GM13977 (cell line): ENCODE results near the gene HSPB1.

Source experiments
- DNase-seq: peaks from one replicate; pipeline ENCODE4 v3.0.0; 2012; ENCODE audit warnings: low spot score
- CTCF ChIP-seq: IDR thresholded peaks from 2 replicates; pipeline ENCODE4 v1.5.1; 2012; ENCODE audit warnings: mild to moderate bottlenecking, control low read depth; ENCODE audit not compliant: insufficient read depth; ENCODE audit errors: extremely low read depth, missing control alignments
- in situ Hi-C: fragments of 300-500 bp; cut with MboI; formaldehyde crosslinking; loops from one replicate; pipeline ENCODE4 v1.12.0; 2022; ENCODE audit warnings: low sequenced_read_pairs, low pct_unique_long_range_greater_than_20kb, mixed read lengths, inconsistent platforms; ENCODE audit not compliant: unreplicated experiment

HSPB1 gene

DNA sequence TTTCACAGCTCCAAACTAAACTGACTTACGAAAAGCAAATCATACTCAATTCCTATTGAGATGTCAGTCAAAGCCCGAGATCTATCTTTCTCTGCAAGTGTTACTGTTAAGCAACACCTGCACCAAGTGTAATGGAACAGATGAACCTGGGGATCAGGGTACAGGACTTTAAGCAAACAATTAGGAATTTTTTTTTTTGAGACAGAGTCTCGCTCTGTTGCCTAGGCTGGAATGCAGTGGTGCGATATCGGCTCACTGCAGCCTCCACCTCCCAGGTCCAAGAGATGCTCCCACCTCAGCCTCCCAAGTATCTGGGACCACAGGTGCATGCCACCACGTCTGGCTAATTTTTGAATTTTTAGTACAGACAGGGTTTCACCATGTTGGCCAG is 41.5 kb downstream of the HSPB1 start:
- no peak for DNase-seq
- in situ Hi-C loops = no loop called here
- no peak for TF ChIP-seq CTCF

GRCh38 chr7:76346097-76346496 is 43.6 kb downstream of the HSPB1 start:
- in situ Hi-C loops = no loop called here
- TF ChIP-seq CTCF = no peak
- DNase-seq = no peak

DNA sequence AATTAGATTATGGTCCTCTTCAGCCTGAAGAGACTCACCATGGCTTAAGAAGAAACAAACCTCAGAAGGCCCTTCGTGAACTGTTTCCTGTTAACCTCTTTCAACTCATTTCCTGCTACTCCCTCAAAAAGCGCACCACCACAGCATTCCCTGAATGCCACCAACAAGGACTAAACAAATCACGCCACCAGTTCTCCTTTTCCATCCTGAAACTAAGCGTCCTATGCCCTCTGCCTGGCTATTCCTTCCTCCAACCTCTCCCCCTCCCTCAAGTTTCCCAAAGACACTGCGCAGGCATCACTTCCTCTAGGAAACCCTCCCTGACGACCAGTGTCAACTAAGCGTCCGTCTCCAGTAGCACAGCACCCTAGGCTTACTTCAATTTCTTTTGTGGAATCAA is 44.3 kb downstream of the HSPB1 start:
- DNase-seq = no peak
- in situ Hi-C loops = no loop called here
- no peak for TF ChIP-seq CTCF

DNA sequence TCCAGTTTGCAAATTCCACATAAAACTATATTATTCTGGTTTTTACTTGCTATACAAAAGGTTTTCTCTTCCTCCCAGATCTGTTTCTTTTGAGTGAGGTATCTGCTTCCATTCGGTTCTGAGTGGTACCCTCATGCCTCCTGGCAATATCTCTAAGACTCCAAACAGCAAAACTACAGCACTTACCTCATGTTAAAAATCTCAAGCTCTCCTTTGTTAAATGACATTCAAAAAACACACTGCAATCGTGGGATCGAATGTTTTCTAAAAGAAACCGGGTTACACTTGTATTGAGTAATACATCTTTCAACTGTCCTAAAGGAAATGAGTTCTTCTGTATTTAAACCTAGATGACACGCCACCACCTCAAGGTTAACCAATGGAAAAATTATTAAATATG is 45.2 kb downstream of the HSPB1 start:
- no peak for TF ChIP-seq CTCF
- in situ Hi-C loops = no loop called here
- no peak for DNase-seq

DNA sequence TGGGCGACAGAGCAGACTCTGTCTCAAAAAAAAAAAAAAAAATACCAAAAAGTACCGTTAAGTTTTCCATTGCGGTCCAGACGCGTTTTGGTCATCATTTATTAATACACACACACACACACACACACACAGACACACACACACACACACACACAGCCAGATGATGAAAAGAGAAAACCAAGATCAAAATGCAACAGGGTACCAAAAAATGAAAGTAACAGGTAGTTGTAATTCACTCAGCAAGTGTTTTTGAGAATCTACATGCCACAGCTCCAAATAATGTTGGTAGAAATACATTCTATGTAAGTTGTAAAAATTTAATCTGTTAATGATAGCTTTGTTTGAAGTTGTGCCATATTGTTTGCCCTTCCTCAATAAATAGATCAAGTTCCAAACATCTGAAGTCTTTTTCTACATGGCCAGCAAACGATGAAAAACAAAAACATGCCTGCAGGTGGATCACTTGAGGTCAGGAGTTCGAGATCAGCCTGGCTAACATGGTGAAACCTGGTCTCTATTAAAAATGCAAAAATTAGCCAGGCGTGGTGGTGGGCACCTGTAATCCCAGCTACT is 46.9 kb downstream of the HSPB1 start:
- TF ChIP-seq CTCF = no peak
- DNase-seq = no peak
- in situ Hi-C loops = no loop called here

DNA sequence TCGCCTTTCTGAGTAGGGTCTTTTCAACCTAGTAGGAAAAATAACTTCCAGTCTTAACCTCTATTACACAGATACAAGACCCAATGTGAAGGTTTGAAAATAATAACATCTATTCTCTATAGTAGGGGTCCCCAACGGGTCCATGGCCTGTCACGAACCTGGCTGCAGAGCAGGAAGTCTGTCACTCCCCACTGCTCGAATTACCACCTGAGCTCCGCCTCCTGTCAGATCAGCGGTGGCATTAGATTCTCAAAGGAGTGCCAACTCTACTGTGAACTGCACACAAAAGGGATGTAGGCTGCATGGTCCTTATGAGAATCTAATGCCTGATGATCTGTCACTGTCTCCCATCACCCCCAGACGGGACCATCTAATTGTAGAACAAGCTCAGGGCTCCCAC is 48.9 kb downstream of the HSPB1 start:
- no peak for DNase-seq
- in situ Hi-C loops = no loop called here
- TF ChIP-seq CTCF = no peak

- no peak for DNase-seq
- TF ChIP-seq CTCF = no peak
- in situ Hi-C loops = no loop called here
These were observed 49.7 kb downstream of the HSPB1 start for GRCh38 chr7:76352193-76352592.
